GM12874 (cell line): ENCODE measurements around the gene MCC.

ENCODE experiments used
- CTCF ChIP-seq: IDR thresholded peaks from 2 replicates; pipeline ENCODE4 v1.5.1; 2011; ENCODE audit warnings: low read depth, mild to moderate bottlenecking, control low read depth, low read length, moderate library complexity; ENCODE audit not compliant: insufficient read depth

The MCC gene

GRCh38 chr5:113490317-113490716 is 2.1 kb upstream of the MCC start:
- TF ChIP-seq CTCF = no peak

DNA sequence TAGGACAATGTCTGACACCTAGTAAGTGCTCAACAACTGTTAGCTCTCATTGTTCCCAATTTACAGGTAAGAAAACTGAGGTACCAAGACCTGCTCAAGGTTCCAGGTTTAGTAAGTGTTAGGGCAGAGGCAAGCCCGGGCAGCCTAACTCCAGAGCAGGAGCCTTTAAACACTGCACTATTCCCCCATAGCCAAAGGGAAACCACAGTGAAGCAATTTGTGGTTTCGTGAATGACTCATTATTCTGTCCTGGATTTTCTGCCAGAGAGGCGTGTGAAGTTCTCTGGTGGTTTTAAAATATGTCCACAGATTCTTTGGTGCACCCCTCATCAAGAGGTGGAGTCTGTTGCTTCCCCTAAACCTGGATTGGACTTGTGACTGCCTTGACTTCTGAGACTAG is 1.0 kb upstream of the MCC start:
- no peak for TF ChIP-seq CTCF

GRCh38 chr5:113488645-113489184 is 462 bp upstream of the MCC start:
- TF ChIP-seq CTCF = no peak

- no peak for TF ChIP-seq CTCF
Measured at GRCh38 chr5:113487416-113487780, 855 bp downstream of the MCC start.

GRCh38 chr5:113480243-113480642 is 8.0 kb downstream of the MCC start:
- TF ChIP-seq CTCF = no peak

- TF ChIP-seq CTCF = no peak
Measured at GRCh38 chr5:113478691-113479090, 9.6 kb downstream of the MCC start.

GRCh38 chr5:113474100-113474728 is 14.0 kb downstream of the MCC start:
- TF ChIP-seq CTCF = no peak
